ENCODE results near the gene UEVLD. TPM values are rescaled to one million over a fixed set of nuclear protein-coding genes. Genes with fewer than 3 reads are reported as not detected.

Gene UEVLD
- total and polyA plus RNA-seq, 7 donors, result 9.4 to 38.6 (median 14.1) TPM

DNA sequence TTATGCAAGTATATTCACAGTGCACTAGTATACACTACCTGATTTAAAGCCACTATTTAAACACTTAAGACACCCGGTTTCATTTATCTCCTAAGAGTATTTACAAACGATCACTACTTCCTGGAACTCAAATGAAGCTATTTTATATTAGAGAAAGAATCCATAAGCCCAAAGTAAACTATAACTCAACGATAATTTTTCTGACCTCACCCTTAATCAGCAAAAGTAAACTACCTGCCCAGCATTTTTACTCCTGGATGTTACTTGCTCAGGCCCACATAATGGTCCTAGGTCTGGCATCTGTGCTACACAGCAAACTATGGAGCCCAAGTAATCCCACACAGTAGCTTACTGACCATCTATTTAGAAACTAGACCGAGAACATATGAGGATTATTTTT lies 95.2 kb downstream of the UEVLD start:
- Histone ChIP-seq H3K36me3 (ENCODE audit: insufficient read depth in 1 of 2, low read depth in 1 of 2) (peaks cover 0 to 80% of the 10 kb centered on the region in 2 donors), H3K4me1 (peaks cover 13% of the 10 kb centered on the region), H3K27me3 (ENCODE audit: insufficient read depth in 3 of 3, low read length in 2 of 3) (no peaks in the 10 kb centered on the region), H3K4me3 (no peak overlapping the region), H3K27ac (no peak overlapping the region), H3K9me3 (no peaks in the 10 kb centered on the region)
- intact Hi-C loops (cut with DNase I), result no loop called here
- DNase-seq, result no peak
- TF ChIP-seq, protein P1, sequence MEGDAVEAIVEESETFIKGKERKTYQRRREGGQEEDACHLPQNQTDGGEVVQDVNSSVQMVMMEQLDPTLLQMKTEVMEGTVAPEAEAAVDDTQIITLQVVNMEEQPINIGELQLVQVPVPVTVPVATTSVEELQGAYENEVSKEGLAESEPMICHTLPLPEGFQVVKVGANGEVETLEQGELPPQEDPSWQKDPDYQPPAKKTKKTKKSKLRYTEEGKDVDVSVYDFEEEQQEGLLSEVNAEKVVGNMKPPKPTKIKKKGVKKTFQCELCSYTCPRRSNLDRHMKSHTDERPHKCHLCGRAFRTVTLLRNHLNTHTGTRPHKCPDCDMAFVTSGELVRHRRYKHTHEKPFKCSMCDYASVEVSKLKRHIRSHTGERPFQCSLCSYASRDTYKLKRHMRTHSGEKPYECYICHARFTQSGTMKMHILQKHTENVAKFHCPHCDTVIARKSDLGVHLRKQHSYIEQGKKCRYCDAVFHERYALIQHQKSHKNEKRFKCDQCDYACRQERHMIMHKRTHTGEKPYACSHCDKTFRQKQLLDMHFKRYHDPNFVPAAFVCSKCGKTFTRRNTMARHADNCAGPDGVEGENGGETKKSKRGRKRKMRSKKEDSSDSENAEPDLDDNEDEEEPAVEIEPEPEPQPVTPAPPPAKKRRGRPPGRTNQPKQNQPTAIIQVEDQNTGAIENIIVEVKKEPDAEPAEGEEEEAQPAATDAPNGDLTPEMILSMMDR (IDR thresholded peaks at IDR 0.05), result no peak
- ATAC-seq, result no peak
- 46 to 81% (median 58%) methylated on average over 4 of the region's 4 CpGs for WGBS, 3 donors

DNA sequence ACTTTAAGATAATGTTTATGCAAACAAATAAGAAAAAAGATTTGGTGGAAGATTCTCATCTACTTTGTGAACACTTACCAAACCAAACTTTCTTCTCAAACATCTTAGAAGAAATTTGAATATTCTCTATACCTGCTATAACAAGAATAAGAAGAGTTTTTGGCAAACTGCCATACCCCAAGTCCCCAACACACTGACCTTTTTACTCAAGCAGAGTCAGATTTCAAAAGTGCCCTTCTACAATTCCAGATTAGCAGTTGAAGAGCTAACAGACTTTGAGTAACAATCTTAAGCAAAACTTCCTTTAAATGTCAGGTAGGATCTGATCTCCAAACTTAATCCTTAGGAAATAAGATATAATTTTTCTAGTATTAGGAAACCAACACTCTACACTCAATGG lies 95.6 kb downstream of the UEVLD start:
- Histone ChIP-seq H3K4me1 (peaks cover 13% of the 10 kb centered on the region), H3K36me3 (ENCODE audit: insufficient read depth in 1 of 2, low read depth in 1 of 2) (peaks cover 0 to 80% of the 10 kb centered on the region in 2 donors), H3K27me3 (ENCODE audit: insufficient read depth in 3 of 3, low read length in 2 of 3) (no peaks in the 10 kb centered on the region), H3K4me3 (no peak overlapping the region), H3K27ac (peak overlapping the region; percentile 1), H3K9me3 (no peaks in the 10 kb centered on the region)
- DNase-seq (no peak), ATAC-seq (peak in 2 of 4 donors; percentile 49 to 64)
- TF ChIP-seq, protein P1 (IDR thresholded peaks at IDR 0.05), result no peak
- intact Hi-C loops (cut with DNase I), result no loop called here

DNA sequence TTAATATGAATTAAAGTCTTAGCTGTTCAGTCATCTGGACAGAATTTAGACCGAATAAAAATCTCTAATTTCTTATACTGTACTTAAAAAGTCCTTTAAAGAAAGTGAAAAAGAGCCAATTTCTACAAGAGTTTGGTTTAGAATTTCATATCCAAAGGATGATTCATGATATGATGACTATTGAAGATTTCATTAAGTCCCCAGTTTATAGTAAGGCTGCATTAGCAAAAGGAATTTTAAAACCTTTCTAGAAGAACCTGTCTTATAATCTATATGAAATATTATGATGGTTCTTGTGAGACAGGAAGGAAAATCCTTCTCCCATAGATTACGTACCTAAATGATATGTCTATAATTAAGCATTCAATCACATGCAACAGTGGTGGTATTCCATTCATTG lies 96.6 kb downstream of the UEVLD start:
- DNase-seq, result no peak
- 77 to 91% (median 82%) methylated on average over 2 of the region's 2 CpGs for WGBS, 3 donors
- peaks cover 13% of the 10 kb centered on the region for H3K4me1 ChIP-seq
- intact Hi-C loops (cut with DNase I), result no loop called here
- TF ChIP-seq, protein P1 (IDR thresholded peaks at IDR 0.05), result no peak
- peaks cover 0 to 75% of the 10 kb centered on the region in 2 donors for H3K36me3 ChIP-seq (ENCODE audit: insufficient read depth in 1 of 2, low read depth in 1 of 2)
- no peaks in the 10 kb centered on the region for H3K27me3 ChIP-seq (ENCODE audit: insufficient read depth in 3 of 3, low read length in 2 of 3)
- H3K27ac ChIP-seq, result no peak overlapping the region
- no peaks in the 10 kb centered on the region for H3K9me3 ChIP-seq
- ATAC-seq, result no peak
- H3K4me3 ChIP-seq, result no peak overlapping the region

DNA sequence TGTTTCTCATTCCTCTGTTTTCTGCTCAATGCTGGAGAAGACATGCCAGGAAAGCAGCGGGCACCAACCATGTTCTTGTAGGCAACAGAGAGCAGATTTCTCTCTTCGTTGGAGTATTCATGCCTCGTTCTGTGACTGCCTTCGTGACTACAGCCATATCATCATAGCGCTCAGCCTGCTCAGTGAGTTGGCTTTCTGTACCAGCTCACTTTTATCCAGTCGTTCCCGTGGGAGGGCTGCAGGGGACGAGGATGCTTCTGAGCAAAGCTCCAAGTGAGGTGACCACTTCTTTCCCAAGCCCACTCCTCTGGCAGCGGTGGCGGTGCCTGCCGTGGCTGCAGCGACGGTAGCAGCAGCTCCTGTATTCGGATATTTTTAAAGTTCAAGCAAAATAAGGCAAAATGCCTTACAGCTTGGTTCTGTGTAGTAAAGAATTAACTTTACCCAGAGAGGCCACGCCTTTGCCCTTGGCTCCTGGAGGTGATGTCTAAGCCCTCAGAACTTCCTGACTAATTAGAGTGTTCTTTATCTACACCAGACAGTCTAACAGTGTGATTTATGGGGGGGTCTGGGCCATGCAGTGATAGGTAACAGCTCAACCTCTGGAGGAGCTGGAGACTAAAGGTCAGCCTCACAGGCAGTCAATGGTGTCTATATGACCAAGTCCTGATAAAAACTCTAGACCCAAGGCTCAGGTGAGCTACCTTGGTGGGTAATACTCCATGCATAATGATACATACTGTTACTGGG lies 97.6 kb downstream of the UEVLD start:
- intact Hi-C loops (cut with DNase I), result no loop called here
- H3K27ac ChIP-seq, result no peak overlapping the region
- peaks cover 0 to 72% of the 10 kb centered on the region in 2 donors for H3K36me3 ChIP-seq (ENCODE audit: insufficient read depth in 1 of 2, low read depth in 1 of 2)
- no peak overlapping the region for H3K4me3 ChIP-seq
- ATAC-seq, result no peak
- 87 to 92% (median 92%) methylated on average over 15 of the region's 15 CpGs for WGBS, 3 donors
- no peaks in the 10 kb centered on the region for H3K27me3 ChIP-seq (ENCODE audit: insufficient read depth in 3 of 3, low read length in 2 of 3)
- no peaks in the 10 kb centered on the region for H3K9me3 ChIP-seq
- DNase-seq, result no peak
- H3K4me1 ChIP-seq, result peaks cover 13% of the 10 kb centered on the region
- TF ChIP-seq, protein P1 (IDR thresholded peaks at IDR 0.05), result no peak

DNA sequence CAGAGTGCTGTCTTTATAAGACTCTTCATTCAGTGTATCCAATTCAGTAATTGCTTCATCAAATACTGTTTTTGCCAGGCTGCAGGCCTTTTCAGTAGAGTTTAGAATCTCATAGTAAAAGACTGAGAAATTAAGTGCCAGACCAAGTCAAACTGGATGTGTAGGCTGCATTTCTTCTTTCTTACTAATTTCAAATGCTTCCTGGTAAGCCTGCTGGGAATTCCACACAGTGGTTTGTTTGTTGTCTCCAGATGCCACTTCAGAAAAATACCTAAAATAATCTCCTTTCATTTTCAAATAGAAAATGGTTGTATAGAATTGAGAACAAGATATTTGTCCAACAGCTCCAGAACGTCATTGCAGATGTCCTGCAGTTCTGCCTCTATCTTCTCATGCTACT lies 98.2 kb downstream of the UEVLD start:
- TF ChIP-seq, protein P1 (IDR thresholded peaks at IDR 0.05), result no peak
- intact Hi-C loops (cut with DNase I), result no loop called here
- no peak overlapping the region for H3K4me3 ChIP-seq
- WGBS, 3 donors, result 37 to 77% (median 40%) methylated on average over 1 of the region's 1 CpG
- H3K36me3 ChIP-seq (ENCODE audit: insufficient read depth in 1 of 2, low read depth in 1 of 2), result peaks cover 0 to 77% of the 10 kb centered on the region in 2 donors
- DNase-seq (no peak), ATAC-seq (no peak)
- no peak overlapping the region for H3K27ac ChIP-seq
- H3K9me3 ChIP-seq, result no peaks in the 10 kb centered on the region
- peaks cover 13% of the 10 kb centered on the region for H3K4me1 ChIP-seq
- no peaks in the 10 kb centered on the region for H3K27me3 ChIP-seq (ENCODE audit: insufficient read depth in 3 of 3, low read length in 2 of 3)

All from psoas muscle (tissue), 8 donors.